HFFc6 (cell line): ENCODE measurements around the gene PPP5C. TPM values are rescaled to one million over a fixed set of nuclear protein-coding genes. Genes with fewer than 3 reads are reported as not detected.

Experiments used
- DNase-seq: peaks from one replicate; pipeline ENCODE4 v3.0.0-alpha.2; 2018
- H3K27ac Mint-ChIP-seq: 2 replicates; pipeline ENCODE4 v1.8.0; 2020; ENCODE audit warnings: mild to moderate bottlenecking, mixed read lengths
- H3K27me3 Mint-ChIP-seq: 2 replicates; pipeline ENCODE4 v1.8.0; 2021; ENCODE audit warnings: mild to moderate bottlenecking, moderate library complexity, mixed read lengths; ENCODE audit not compliant: insufficient read depth
- H3K36me3 Mint-ChIP-seq: 2 replicates; pipeline ENCODE4 v1.8.0; 2021; ENCODE audit warnings: low read depth, mixed read lengths
- H3K4me1 Mint-ChIP-seq: 2 replicates; pipeline ENCODE4 v1.8.0; 2020; ENCODE audit warnings: low read depth, mixed read lengths
- H3K4me3 Mint-ChIP-seq: 2 replicates; pipeline ENCODE4 v1.8.0; 2020; ENCODE audit warnings: mild to moderate bottlenecking, moderate library complexity, mixed read lengths
- H3K9me3 Mint-ChIP-seq: 2 replicates; pipeline ENCODE4 v1.8.0; 2020; ENCODE audit warnings: mild to moderate bottlenecking, mixed read lengths
- CTCF ChIP-seq: fragments of 200-600 bp; sonication (generic); IDR thresholded peaks from 2 replicates; pipeline ENCODE4 v1.5.0; 2021; ENCODE audit warnings: antibody characterized with exemption, mild to moderate bottlenecking
- total RNA-seq, 6 experiments: library from RNA; stranded (reverse); fragmentation: NEBNext Ultra II Directional; extraction: Animal tissue kit (Norgen Biotek cat#: 25700); gene quantifications; 2 replicates in 1 of 6; 3 replicates in 5 of 6; pipeline ENCODE4 v1.2.3, GENCODE V29; 2021

PPP5C gene
- total RNA-seq, 6 experiments from 2014 or later = 62.8 to 80.6 (median 76.3) TPM

GRCh38 chr19:46367426-46367825, 20.5 kb downstream of the PPP5C start:
- H3K9me3 Mint-ChIP-seq = no peaks in the 10 kb centered on the region
- H3K27me3 Mint-ChIP-seq = no peaks in the 10 kb centered on the region; the same call in 1 of the 2 replicates
- no peak overlapping the region for H3K27ac Mint-ChIP-seq
- no peak for DNase-seq
- H3K4me1 Mint-ChIP-seq = peaks cover 22% of the 10 kb centered on the region
- H3K36me3 Mint-ChIP-seq = peaks cover 19% of the 10 kb centered on the region
- no peak for TF ChIP-seq CTCF
- H3K4me3 Mint-ChIP-seq = no peak overlapping the region

- H3K36me3 Mint-ChIP-seq = peaks cover 19% of the 10 kb centered on the region
- no peaks in the 10 kb centered on the region; the same call in 1 of the 2 replicates for H3K27me3 Mint-ChIP-seq
These were observed 21.2 kb downstream of the PPP5C start for GRCh38 chr19:46368116-46368515.

GRCh38 chr19:46369817-46370216, 22.9 kb downstream of the PPP5C start:
- H3K9me3 Mint-ChIP-seq = no peaks in the 10 kb centered on the region
- H3K27me3 Mint-ChIP-seq = no peaks in the 10 kb centered on the region
- TF ChIP-seq CTCF = no peak
- H3K36me3 Mint-ChIP-seq = peaks cover 8% of the 10 kb centered on the region; the same call in 1 of the 2 replicates
- no peak overlapping the region for H3K27ac Mint-ChIP-seq
- H3K4me3 Mint-ChIP-seq = no peak overlapping the region
- H3K4me1 Mint-ChIP-seq = peaks cover 43% of the 10 kb centered on the region
- no peak for DNase-seq

More at GRCh38 chr19:46368116-46368515, 21.2 kb downstream of the PPP5C start:
- H3K4me1 Mint-ChIP-seq = peaks cover 29% of the 10 kb centered on the region
- no peak for DNase-seq
- no peak overlapping the region for H3K4me3 Mint-ChIP-seq
- TF ChIP-seq CTCF = no peak
- no peak overlapping the region for H3K27ac Mint-ChIP-seq
- H3K9me3 Mint-ChIP-seq = no peaks in the 10 kb centered on the region

GRCh38 chr19:46371371-46371901, 24.5 kb downstream of the PPP5C start:
- peaks cover 8% of the 10 kb centered on the region for H3K36me3 Mint-ChIP-seq
- H3K9me3 Mint-ChIP-seq = no peaks in the 10 kb centered on the region
- H3K4me3 Mint-ChIP-seq = no peak overlapping the region
- no peaks in the 10 kb centered on the region for H3K27me3 Mint-ChIP-seq
- DNase-seq = no peak
- TF ChIP-seq CTCF = no peak
- H3K4me1 Mint-ChIP-seq = peaks cover 42% of the 10 kb centered on the region
- peak overlapping the region; percentile 85 for H3K27ac Mint-ChIP-seq

GRCh38 chr19:46372901-46373490, 26.1 kb downstream of the PPP5C start:
- DNase-seq = no peak
- H3K4me1 Mint-ChIP-seq = peaks cover 57% of the 10 kb centered on the region
- peak overlapping the region; percentile 85 for H3K27ac Mint-ChIP-seq
- no peaks in the 10 kb centered on the region for H3K9me3 Mint-ChIP-seq
- H3K27me3 Mint-ChIP-seq = no peaks in the 10 kb centered on the region
- H3K36me3 Mint-ChIP-seq = peaks cover 18% of the 10 kb centered on the region
- peak; percentile 70 for TF ChIP-seq CTCF
- H3K4me3 Mint-ChIP-seq = no peak overlapping the region
